NCI-H128 (cell line): ENCODE measurements around the gene MRPL47.
"Not testable (repeated sequence)": the region's sequence is repeated elsewhere in the genome, so short reads cannot be mapped to it uniquely, and the experiment has no call there.

Source experiments
- DNase-seq: peaks from one replicate; lab custom pipeline; 2025; ENCODE audit not compliant: unreplicated experiment; lab: John Stamatoyannopoulos, UW

The MRPL47 gene

GRCh38 chr3:179604321-179605078 lies at the start of gene MRPL47, which contains the start of gene NDUFB5:
Gene MRPL47, minus strand, starts transcription at chr3:179604638. Its CDS starts 14 bp downstream, at chr3:179604624.
Gene NDUFB5, plus strand, starts transcription at chr3:179604794. Its CDS starts 22 bp downstream, at chr3:179604816.
- peak; percentile 92 for DNase-seq

GRCh38 chr3:179653096-179653797 lies 48.8 kb upstream of the MRPL47 start:
- peak; percentile 34 for DNase-seq

GRCh38 chr3:179652447-179653095 lies 48.1 kb upstream of the MRPL47 start, which contains the start of gene USP13:
Gene USP13, plus strand, starts transcription at chr3:179653040. Its CDS starts 186 bp downstream, at chr3:179653226.
- peak; percentile 34 for DNase-seq

- no peak for DNase-seq
These were observed 47.4 kb upstream of the MRPL47 start for GRCh38 chr3:179651687-179652446.

GRCh38 chr3:179646177-179646576 lies 41.7 kb upstream of the MRPL47 start:
- DNase-seq, result no peak

GRCh38 chr3:179643837-179644236 lies 39.4 kb upstream of the MRPL47 start:
- not testable (repeated sequence) for DNase-seq

- DNase-seq, result no peak
These were observed 38.4 kb upstream of the MRPL47 start for GRCh38 chr3:179642871-179643270.

- DNase-seq, result no peak
These were observed 36.0 kb upstream of the MRPL47 start for GRCh38 chr3:179640469-179640868.

GRCh38 chr3:179630753-179631451 lies 26.5 kb upstream of the MRPL47 start:
- no peak for DNase-seq

GRCh38 chr3:179624451-179624850 lies 20.0 kb upstream of the MRPL47 start:
- no peak for DNase-seq

GRCh38 chr3:179622023-179622422 lies 17.6 kb upstream of the MRPL47 start:
- DNase-seq, result no peak

GRCh38 chr3:179615458-179616173 lies 11.2 kb upstream of the MRPL47 start:
- no peak for DNase-seq

GRCh38 chr3:179613807-179614206 lies 9.4 kb upstream of the MRPL47 start:
- DNase-seq, result no peak

- no peak for DNase-seq
These were observed 5.6 kb upstream of the MRPL47 start for GRCh38 chr3:179610066-179610465.

GRCh38 chr3:179608931-179609720 lies 4.7 kb upstream of the MRPL47 start:
- DNase-seq, result no peak

GRCh38 chr3:179606534-179607085 lies 2.2 kb upstream of the MRPL47 start:
- DNase-seq, result no peak

- DNase-seq, result no peak
These were observed 607 bp downstream of the MRPL47 start for GRCh38 chr3:179603831-179604230.

- DNase-seq, result no peak
These were observed 1.1 kb downstream of the MRPL47 start for GRCh38 chr3:179603321-179603720.

- DNase-seq, result no peak
These were observed 4.9 kb downstream of the MRPL47 start for GRCh38 chr3:179599531-179599930.
